Fibroblast of lung (primary cell): ENCODE data around the gene HYPK. TPM values are rescaled to one million over a fixed set of nuclear protein-coding genes. Genes with fewer than 3 reads are reported as not detected.

ENCODE experiments used
- DNase-seq, 2 donors: peaks; one replicate each; pipeline versions ENCODE4 v3.0.0 to v3.0.0-alpha.2; 2010; ENCODE audit warnings: low read depth in 2 of 2
- H2AFZ ChIP-seq: 2 replicates; pipeline ENCODE4 v1.5.1; 2012; ENCODE audit warnings: low read length, control low read depth, inconsistent platforms
- H3K27ac ChIP-seq: 2 replicates; pipeline ENCODE4 v1.5.1; 2011; ENCODE audit warnings: low read length, control low read depth; ENCODE audit not compliant: insufficient read depth
- H3K27me3 ChIP-seq: 2 replicates; pipeline ENCODE4 v1.5.1; 2011; ENCODE audit warnings: mild to moderate bottlenecking, low read length; ENCODE audit not compliant: control insufficient read depth, insufficient read depth
- H3K36me3 ChIP-seq: 2 replicates; pipeline ENCODE4 v1.5.1; 2011; ENCODE audit warnings: low read length; ENCODE audit not compliant: control insufficient read depth, insufficient read depth
- H3K4me1 ChIP-seq: 2 replicates; pipeline ENCODE4 v1.5.1; 2011; ENCODE audit warnings: low read length; ENCODE audit not compliant: control insufficient read depth, insufficient read depth; ENCODE audit errors: extremely low read depth
- H3K4me2 ChIP-seq: 2 replicates; pipeline ENCODE4 v1.5.1; 2011; ENCODE audit warnings: low read length, control low read depth; ENCODE audit not compliant: insufficient read depth; ENCODE audit errors: extremely low read depth
- H3K4me3 ChIP-seq, 4 experiments: fragments of 200-600 bp in 1 of 4; sonication (generic) in 1 of 4; replicated peaks in 1 of 4; 2 replicates each; pipeline ENCODE4 v1.5.1; 2011 to 2016; ENCODE audit warnings: low read length in 4 of 4, low read depth in 3 of 4, mild to moderate bottlenecking in 3 of 4, control low read depth in 2 of 4, inconsistent platforms in 1 of 4, mixed read lengths in 1 of 4; ENCODE audit not compliant: insufficient read depth in 1 of 4; ENCODE audit errors: control extremely low read depth in 1 of 4
- H3K79me2 ChIP-seq: 2 replicates; pipeline ENCODE4 v1.5.1; 2012; ENCODE audit warnings: mild to moderate bottlenecking, low read length, inconsistent platforms; ENCODE audit not compliant: control insufficient read depth, insufficient read depth
- H3K9ac ChIP-seq: 2 replicates; pipeline ENCODE4 v1.5.1; 2011; ENCODE audit warnings: mild to moderate bottlenecking, low read length, control low read depth; ENCODE audit not compliant: insufficient read depth
- H3K9me3 ChIP-seq: 2 replicates; pipeline ENCODE4 v1.5.1; 2012; ENCODE audit warnings: low read depth, low read length; ENCODE audit not compliant: control insufficient read depth, insufficient read depth
- H4K20me1 ChIP-seq: 2 replicates; pipeline ENCODE4 v1.5.1; 2011; ENCODE audit warnings: low read length; ENCODE audit not compliant: control insufficient read depth, insufficient read depth; ENCODE audit errors: extremely low read depth
- CTCF ChIP-seq, 2 donors: IDR thresholded peaks in 1 of 2; conservative IDR thresholded peaks in 1 of 2; 1 replicate in 1 of 2; 2 replicates in 1 of 2; pipeline ENCODE4 v1.5.1; 2011 to 2012; ENCODE audit warnings: low read length in 2 of 2, control low read depth in 1 of 2, inconsistent platforms in 1 of 2, low read depth in 1 of 2, mild to moderate bottlenecking in 1 of 2
- EZH2 ChIP-seq: IDR thresholded peaks from 2 replicates; pipeline ENCODE4 v1.5.1; 2012; ENCODE audit warnings: low read length, control low read depth, mild to moderate bottlenecking; ENCODE audit errors: missing control alignments
- polyA plus RNA-seq, 2 donors: library from polyadenylated mRNA; depleted of rRNA in 1 of 2; stranded (reverse) in 1 of 2; unstranded in 1 of 2; fragments of >200 nt; gene quantifications; 2 replicates each; pipeline ENCODE4 v1.2.1, GENCODE V29; 2011 to 2012; ENCODE audit warnings: missing spikeins in 1 of 2
- total RNA-seq: library from RNA; depleted of rRNA; stranded (reverse); fragments of >200 nt; gene quantifications from 2 replicates; pipeline ENCODE4 v1.2.1, GENCODE V29; 2014

HYPK gene
- total and polyA plus RNA-seq, 2 donors (not counting 1 experiment from before 2014, with no cell fraction given), result 8.6 to 8.7 TPM

- H2AFZ ChIP-seq, result no peak overlapping the region
- DNase-seq, result no peak
- no peak overlapping the region for H3K9ac ChIP-seq
- TF ChIP-seq EZH2 (no peak), CTCF (conservative IDR thresholded peaks at IDR 0.05 in 1 of 2, IDR thresholded peaks at IDR 0.05 in 1 of 2; ENCODE audit: low read depth in 1 of 2, low read length in 2 of 2) (no peak)
- H3K4me3 ChIP-seq, result no peak overlapping the region
- no peaks in the 10 kb centered on the region for H3K79me2 ChIP-seq
- no peaks in the 10 kb centered on the region for H3K36me3 ChIP-seq
- H3K4me1 ChIP-seq, result no peaks in the 10 kb centered on the region
- no peak overlapping the region for H3K27ac ChIP-seq
- no peaks in the 10 kb centered on the region for H3K27me3 ChIP-seq
- H3K4me2 ChIP-seq, result no peak overlapping the region
- no peaks in the 10 kb centered on the region for H4K20me1 ChIP-seq
- no peaks in the 10 kb centered on the region for H3K9me3 ChIP-seq
These were observed 50.9 kb downstream of the HYPK start for GRCh38 chr15:43851251-43851650.

- H3K27me3 ChIP-seq, result no peaks in the 10 kb centered on the region
- H2AFZ ChIP-seq, result no peak overlapping the region
- H3K79me2 ChIP-seq, result no peaks in the 10 kb centered on the region
- no peaks in the 10 kb centered on the region for H4K20me1 ChIP-seq
- H3K4me1 ChIP-seq, result no peaks in the 10 kb centered on the region
- no peak overlapping the region for H3K4me2 ChIP-seq
- H3K27ac ChIP-seq, result no peak overlapping the region
- no peaks in the 10 kb centered on the region for H3K36me3 ChIP-seq
- no peak overlapping the region for H3K9ac ChIP-seq
- no peak overlapping the region for H3K4me3 ChIP-seq
- H3K9me3 ChIP-seq, result no peaks in the 10 kb centered on the region
- DNase-seq, result no peak
- TF ChIP-seq CTCF (conservative IDR thresholded peaks at IDR 0.05 in 1 of 2, IDR thresholded peaks at IDR 0.05 in 1 of 2; ENCODE audit: low read depth in 1 of 2, low read length in 2 of 2) (no peak), EZH2 (no peak)
These were observed 52.2 kb downstream of the HYPK start for GRCh38 chr15:43852607-43853006.

Other genes with a start within 250 kb of the HYPK start
- gene PPIP5K1, start 210.4 kb upstream of the HYPK start, total RNA-seq, result 27.0 and 40.8 TPM in 2 replicates
- 19.6 and 21.2 TPM in 2 replicates for gene PPIP5K1, start 210.4 kb upstream of the HYPK start, polyA plus RNA-seq
- not detected in 2 replicates for gene CKMT1B, start 206.6 kb upstream of the HYPK start, total RNA-seq
- gene CKMT1B, start 206.6 kb upstream of the HYPK start, polyA plus RNA-seq, result 0.03 TPM in 1 of 2 replicates, not detected in the other
- under 0.01 and 0.17 TPM in 2 replicates for gene STRC, start 181.8 kb upstream of the HYPK start, total RNA-seq
- gene STRC, start 181.8 kb upstream of the HYPK start, polyA plus RNA-seq, result not detected in 2 replicates
- gene CATSPER2, start 151.8 kb upstream of the HYPK start, total RNA-seq, result 1.0 and 2.3 TPM in 2 replicates
- 0.84 and 0.85 TPM in 2 replicates for gene CATSPER2, start 151.8 kb upstream of the HYPK start, polyA plus RNA-seq
- not detected in 2 replicates for gene CKMT1A, start 106.7 kb upstream of the HYPK start, total RNA-seq
- gene CKMT1A, start 106.7 kb upstream of the HYPK start, polyA plus RNA-seq, result 0.03 TPM in 1 of 2 replicates, not detected in the other
- gene PDIA3, start 54.2 kb upstream of the HYPK start, total RNA-seq, result 89.1 and 120 TPM in 2 replicates
- gene PDIA3, start 54.2 kb upstream of the HYPK start, polyA plus RNA-seq, result 359 and 528 TPM in 2 replicates
- gene ELL3, start 23.6 kb upstream of the HYPK start, total RNA-seq, result 6.7 and 10.1 TPM in 2 replicates
- gene ELL3, start 23.6 kb upstream of the HYPK start, polyA plus RNA-seq, result 0.86 and 1.5 TPM in 2 replicates
- gene SERF2, start 8.3 kb upstream of the HYPK start, total RNA-seq, result 371 and 422 TPM in 2 replicates
- 1,159 and 1,227 TPM in 2 replicates for gene SERF2, start 8.3 kb upstream of the HYPK start, polyA plus RNA-seq
- under 0.01 and 0.17 TPM in 2 replicates for gene SERINC4, start 379 bp upstream of the HYPK start, total RNA-seq
- gene SERINC4, start 379 bp upstream of the HYPK start, polyA plus RNA-seq, result 0.06 and 0.08 TPM in 2 replicates
- gene MFAP1, start 24.1 kb downstream of the HYPK start, total RNA-seq, result 28.4 and 31.1 TPM in 2 replicates
- 41.4 and 45.0 TPM in 2 replicates for gene MFAP1, start 24.1 kb downstream of the HYPK start, polyA plus RNA-seq
- gene WDR76, start 26.4 kb downstream of the HYPK start, total RNA-seq, result 4.6 and 5.8 TPM in 2 replicates
- 11.6 and 22.4 TPM in 2 replicates for gene WDR76, start 26.4 kb downstream of the HYPK start, polyA plus RNA-seq